MM.1S (cell line): Measurements from ENCODE around the gene KEAP1.

Experiments used
- EZH2 ChIP-seq: fragments of 300-600 bp; sonication (generic); optimal IDR thresholded peaks from 2 replicates; pipeline ENCODE3; 2017; ENCODE audit warnings: low read depth, mild to moderate bottlenecking, antibody characterized with exemption, low read length, mixed read lengths
- TF ChIP-seq, protein P1 (sequence below): fragments of 300-600 bp; sonication (generic); IDR thresholded peaks from 2 replicates; pipeline ENCODE4 v1.5.1; 2016; ENCODE audit warnings: antibody characterized with exemption, low read length, mixed read lengths

DNA sequence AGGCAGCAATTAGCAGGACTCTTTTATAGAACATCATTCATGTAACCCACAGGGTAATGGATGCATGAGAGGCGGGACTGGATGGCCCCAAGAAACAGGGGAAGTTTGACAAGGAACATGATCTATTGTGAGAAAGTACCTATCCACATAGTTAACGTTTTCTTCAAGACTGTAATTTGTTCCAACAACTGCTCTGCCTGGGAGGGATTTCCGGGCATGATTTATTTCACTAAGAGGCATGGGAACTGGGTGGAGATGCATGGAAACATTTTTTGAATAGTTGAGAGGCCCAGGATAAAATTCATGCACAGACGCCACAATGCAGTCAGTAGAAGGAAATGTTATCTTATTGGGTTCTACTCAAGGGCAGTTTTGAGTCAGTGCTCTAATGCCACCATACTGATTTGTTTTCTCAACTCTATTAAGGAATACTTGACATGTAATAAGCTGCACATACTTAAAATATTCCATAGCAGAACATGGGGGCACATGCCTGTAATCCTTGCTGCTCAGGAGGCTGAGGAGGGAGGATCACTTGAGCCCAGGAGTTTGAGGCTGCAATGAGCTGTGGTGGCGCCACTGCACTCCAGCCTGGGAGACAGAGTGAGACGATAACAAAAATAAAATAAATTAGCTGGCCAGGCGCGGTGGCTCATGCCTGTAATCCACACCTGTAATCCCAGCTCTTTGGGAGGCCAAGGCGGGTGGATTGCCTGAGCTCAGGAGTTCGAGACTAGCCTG lies 30.7 kb upstream of the KEAP1 start:
- TF ChIP-seq, protein P1, sequence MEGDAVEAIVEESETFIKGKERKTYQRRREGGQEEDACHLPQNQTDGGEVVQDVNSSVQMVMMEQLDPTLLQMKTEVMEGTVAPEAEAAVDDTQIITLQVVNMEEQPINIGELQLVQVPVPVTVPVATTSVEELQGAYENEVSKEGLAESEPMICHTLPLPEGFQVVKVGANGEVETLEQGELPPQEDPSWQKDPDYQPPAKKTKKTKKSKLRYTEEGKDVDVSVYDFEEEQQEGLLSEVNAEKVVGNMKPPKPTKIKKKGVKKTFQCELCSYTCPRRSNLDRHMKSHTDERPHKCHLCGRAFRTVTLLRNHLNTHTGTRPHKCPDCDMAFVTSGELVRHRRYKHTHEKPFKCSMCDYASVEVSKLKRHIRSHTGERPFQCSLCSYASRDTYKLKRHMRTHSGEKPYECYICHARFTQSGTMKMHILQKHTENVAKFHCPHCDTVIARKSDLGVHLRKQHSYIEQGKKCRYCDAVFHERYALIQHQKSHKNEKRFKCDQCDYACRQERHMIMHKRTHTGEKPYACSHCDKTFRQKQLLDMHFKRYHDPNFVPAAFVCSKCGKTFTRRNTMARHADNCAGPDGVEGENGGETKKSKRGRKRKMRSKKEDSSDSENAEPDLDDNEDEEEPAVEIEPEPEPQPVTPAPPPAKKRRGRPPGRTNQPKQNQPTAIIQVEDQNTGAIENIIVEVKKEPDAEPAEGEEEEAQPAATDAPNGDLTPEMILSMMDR: no peak
- TF ChIP-seq EZH2: no peak
